Measurements from ENCODE around the gene CRTAC1. TPM values are rescaled to one million over a fixed set of nuclear protein-coding genes. Genes with fewer than 3 reads are reported as not detected.
"Not testable (repeated sequence)": the region's sequence is repeated elsewhere in the genome, so short reads cannot be mapped to it uniquely, and the experiment has no call there.

CRTAC1 gene
- total RNA-seq, 2 experiments from 2014 or later: not detected

- Mint-ChIP-seq H3K9me3 (no peaks in the 10 kb centered on the region), H3K4me3 (no peak overlapping the region), H3K36me3 (ENCODE audit: low read depth) (no peaks in the 10 kb centered on the region), H3K4me1 (peaks cover 13% of the 10 kb centered on the region), H3K27me3 (peaks cover 9% of the 10 kb centered on the region), H3K27ac (no peak overlapping the region)
- CTCF ChIA-PET: interaction anchor here (0.6 to 1.4 kb wide), 4 partner anchors 10 to 203 kb away, joined by 3 to 4 read pairs (median 3); no protein-coding TSS in a partner anchor
- POLR2A ChIA-PET: no interaction called here
- DNase-seq: no peak
Measured at GRCh38 chr10:97842656-97843280, 187.7 kb downstream of the CRTAC1 start.

GRCh38 chr10:97842114-97842513 lies 188.3 kb downstream of the CRTAC1 start:
- DNase-seq; H3K9me3 Mint-ChIP-seq; H3K36me3 Mint-ChIP-seq (ENCODE audit: low read depth); H3K27me3 Mint-ChIP-seq; POLR2A ChIA-PET; H3K4me3 Mint-ChIP-seq; H3K27ac Mint-ChIP-seq; CTCF ChIA-PET: not testable (repeated sequence)
- peaks cover 13% of the 10 kb centered on the region for H3K4me1 Mint-ChIP-seq

GRCh38 chr10:97841166-97841565 lies 189.3 kb downstream of the CRTAC1 start:
- H3K36me3 Mint-ChIP-seq (ENCODE audit: low read depth); DNase-seq; CTCF ChIA-PET; H3K4me3 Mint-ChIP-seq; H3K9me3 Mint-ChIP-seq; H3K27ac Mint-ChIP-seq; POLR2A ChIA-PET: not testable (repeated sequence)
- peaks cover 13% of the 10 kb centered on the region for H3K4me1 Mint-ChIP-seq
- peaks cover 12% of the 10 kb centered on the region for H3K27me3 Mint-ChIP-seq

DNA sequence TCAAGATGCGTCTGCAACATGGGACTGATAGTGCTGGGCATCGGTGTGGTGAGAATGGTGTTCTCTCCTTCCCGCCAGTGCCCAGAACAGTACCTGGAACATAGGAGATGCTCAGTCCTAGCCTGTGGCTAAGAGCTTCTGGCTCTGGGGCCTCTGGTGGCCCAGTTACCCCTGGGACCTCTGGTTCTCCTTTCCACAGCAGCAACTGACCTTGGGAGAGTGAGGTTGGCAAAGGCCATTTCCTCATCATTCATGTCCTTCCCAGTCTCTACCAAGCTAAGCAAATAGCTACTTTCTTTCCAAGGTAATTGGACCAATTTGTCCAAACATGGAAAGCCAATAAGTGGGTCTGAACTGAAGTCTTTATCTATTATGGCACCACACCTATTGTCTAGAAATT lies 192.3 kb downstream of the CRTAC1 start:
- ChIA-PET CTCF (interaction anchor here (0.6 kb wide), 1 partner anchor 510 kb away, joined by 3 read pairs; no protein-coding TSS in a partner anchor), POLR2A (no interaction called here)
- peaks cover 7% of the 10 kb centered on the region for H3K9me3 Mint-ChIP-seq
- H3K36me3 Mint-ChIP-seq (ENCODE audit: low read depth): peaks cover 2% of the 10 kb centered on the region
- H3K4me1 Mint-ChIP-seq: peaks cover 13% of the 10 kb centered on the region
- H3K27ac Mint-ChIP-seq: no peak overlapping the region
- DNase-seq: no peak
- H3K4me3 Mint-ChIP-seq: no peak overlapping the region
- peaks cover 8% of the 10 kb centered on the region for H3K27me3 Mint-ChIP-seq

GRCh38 chr10:97836446-97836845 lies 194.0 kb downstream of the CRTAC1 start:
- no peak overlapping the region for H3K4me3 Mint-ChIP-seq
- H3K9me3 Mint-ChIP-seq: peaks cover 7% of the 10 kb centered on the region
- ChIA-PET POLR2A (no interaction called here), CTCF (no interaction called here)
- peaks cover 9% of the 10 kb centered on the region for H3K27me3 Mint-ChIP-seq
- H3K27ac Mint-ChIP-seq: no peak overlapping the region
- peaks cover 2% of the 10 kb centered on the region for H3K36me3 Mint-ChIP-seq (ENCODE audit: low read depth)
- H3K4me1 Mint-ChIP-seq: peaks cover 9% of the 10 kb centered on the region
- no peak for DNase-seq

DNA sequence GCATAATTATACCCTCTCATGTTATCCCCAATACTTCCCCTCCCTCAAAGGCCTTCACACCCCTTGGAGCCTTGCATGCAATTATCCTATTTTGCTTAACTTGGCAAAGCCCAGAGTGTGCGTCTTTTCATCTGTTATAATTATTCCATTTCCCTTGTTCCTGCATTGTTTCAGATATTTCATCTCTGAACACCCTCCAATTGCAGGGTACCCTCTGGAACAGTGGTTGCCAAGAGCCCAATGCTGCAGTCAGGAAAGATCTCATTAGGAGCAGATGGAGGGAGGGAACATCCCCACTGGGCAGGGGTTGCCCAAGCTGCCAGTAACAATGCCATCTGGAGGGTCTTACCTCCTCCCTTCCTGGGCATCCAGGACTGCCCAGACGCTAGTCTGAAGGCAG lies 199.2 kb downstream of the CRTAC1 start:
- POLR2A ChIA-PET: no interaction called here

DNA sequence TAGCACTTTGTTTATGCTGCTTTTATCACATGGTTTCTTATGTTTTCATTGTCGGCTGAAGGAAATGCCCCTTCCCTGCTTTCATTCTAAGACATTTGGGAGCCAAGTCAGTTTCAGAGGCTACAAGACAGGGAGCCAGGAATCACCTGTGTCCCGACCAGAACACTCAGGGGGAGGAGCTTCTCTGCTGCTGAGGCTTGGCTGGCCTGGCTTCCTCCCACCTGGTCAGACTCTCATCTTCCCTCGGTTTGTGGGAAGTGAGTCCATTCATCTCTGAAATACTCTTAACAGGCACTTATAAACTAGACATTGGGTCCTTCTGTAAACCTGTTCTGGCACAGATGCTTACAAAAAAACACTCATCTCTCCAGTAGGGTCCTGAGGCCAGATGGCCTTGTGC lies 200.4 kb downstream of the CRTAC1 start:
- peak overlapping the region; percentile 54 for H3K27ac Mint-ChIP-seq

More for the DNA sequence above, 199.2 kb downstream of the CRTAC1 start:
- CTCF ChIA-PET: interaction anchor here (1.0 to 1.1 kb wide), 2 partner anchors 10 to 15 kb away, joined by 3 to 6 read pairs; no protein-coding TSS in a partner anchor
- H3K4me3 Mint-ChIP-seq: no peak overlapping the region
- H3K9me3 Mint-ChIP-seq: peaks cover 2% of the 10 kb centered on the region
- H3K27ac Mint-ChIP-seq: no peak overlapping the region
- H3K36me3 Mint-ChIP-seq (ENCODE audit: low read depth): no peaks in the 10 kb centered on the region
- no peak for DNase-seq
- peaks cover 5% of the 10 kb centered on the region for H3K27me3 Mint-ChIP-seq
- H3K4me1 Mint-ChIP-seq: peaks cover 32% of the 10 kb centered on the region

GRCh38 chr10:97828721-97829120 lies 201.7 kb downstream of the CRTAC1 start:
- no peaks in the 10 kb centered on the region for H3K36me3 Mint-ChIP-seq (ENCODE audit: low read depth)
- no peaks in the 10 kb centered on the region for H3K9me3 Mint-ChIP-seq
- POLR2A ChIA-PET: no interaction called here
- CTCF ChIA-PET: interaction anchor here (0.6 to 1.0 kb wide), 2 partner anchors 32 to 36 kb away, joined by 3 to 4 read pairs; no protein-coding TSS in a partner anchor
- DNase-seq: peak; percentile 25
- peak overlapping the region; percentile 87 for H3K27ac Mint-ChIP-seq
- H3K4me3 Mint-ChIP-seq: no peak overlapping the region
- H3K4me1 Mint-ChIP-seq: peaks cover 32% of the 10 kb centered on the region
- peaks cover 5% of the 10 kb centered on the region for H3K27me3 Mint-ChIP-seq

More for the DNA sequence above, 200.4 kb downstream of the CRTAC1 start:
- Mint-ChIP-seq H3K4me3 (no peak overlapping the region), H3K36me3 (ENCODE audit: low read depth) (no peaks in the 10 kb centered on the region), H3K9me3 (no peaks in the 10 kb centered on the region), H3K4me1 (peaks cover 32% of the 10 kb centered on the region), H3K27me3 (peaks cover 5% of the 10 kb centered on the region)
- DNase-seq: no peak
- ChIA-PET CTCF (interaction anchor here (0.7 to 1.1 kb wide), 2 partner anchors 9 to 18 kb away, joined by 3 to 6 read pairs; no protein-coding TSS in a partner anchor), POLR2A (no interaction called here)

DNA sequence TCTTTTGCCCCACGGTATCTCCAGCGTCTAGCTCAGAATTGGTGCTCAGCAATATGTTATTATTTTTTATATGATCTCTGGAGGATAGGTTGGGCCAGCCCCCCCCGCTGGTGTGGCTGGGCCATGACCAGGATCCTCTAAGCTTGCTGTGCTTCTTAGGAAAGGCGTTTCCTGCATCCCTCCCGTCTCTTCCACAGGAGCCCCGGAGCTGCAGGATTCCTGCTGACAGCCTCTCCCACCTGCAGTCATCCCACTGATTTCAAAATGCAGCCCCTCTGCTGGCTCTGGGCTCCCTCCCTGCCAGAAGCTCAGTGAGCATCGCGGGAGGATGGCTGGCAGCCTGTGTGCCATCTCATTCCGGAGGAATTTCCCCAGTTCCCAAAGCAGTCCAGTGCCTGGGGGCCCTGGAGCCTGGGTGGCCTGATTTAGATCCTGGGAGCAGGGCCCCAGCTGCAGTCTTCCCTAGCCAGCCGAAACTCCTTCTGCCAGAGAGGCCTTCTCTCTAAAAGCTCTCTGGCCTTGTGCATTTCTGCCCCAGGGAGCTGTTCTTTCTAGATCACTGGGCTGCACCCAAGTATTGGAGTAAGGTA lies 202.6 kb downstream of the CRTAC1 start:
- Mint-ChIP-seq H3K36me3 (ENCODE audit: low read depth) (no peaks in the 10 kb centered on the region), H3K27me3 (peaks cover 5% of the 10 kb centered on the region), H3K9me3 (no peaks in the 10 kb centered on the region), H3K4me1 (peaks cover 32% of the 10 kb centered on the region), H3K4me3 (no peak overlapping the region), H3K27ac (peak overlapping the region; percentile 87)
- no peak for DNase-seq
- POLR2A ChIA-PET: interaction anchor here (0.6 kb wide), 1 partner anchor 116 kb away, joined by 3 read pairs; no protein-coding TSS in a partner anchor
- CTCF ChIA-PET: interaction anchor here (0.9 to 1.2 kb wide), 2 partner anchors 34 to 42 kb away, joined by 3 read pairs; no protein-coding TSS in a partner anchor

GRCh38 chr10:97826892-97827291 lies 203.5 kb downstream of the CRTAC1 start:
- ChIA-PET CTCF (interaction anchor here (1.2 to 1.8 kb wide), 2 partner anchors 18 to 34 kb away, joined by 3 to 5 read pairs; no protein-coding TSS in a partner anchor), POLR2A (no interaction called here)
- H3K4me1 Mint-ChIP-seq: peaks cover 32% of the 10 kb centered on the region
- no peak for DNase-seq
- no peak overlapping the region for H3K27ac Mint-ChIP-seq
- peaks cover 3% of the 10 kb centered on the region for H3K27me3 Mint-ChIP-seq
- no peaks in the 10 kb centered on the region for H3K9me3 Mint-ChIP-seq
- no peaks in the 10 kb centered on the region for H3K36me3 Mint-ChIP-seq (ENCODE audit: low read depth)
- no peak overlapping the region for H3K4me3 Mint-ChIP-seq

DNA sequence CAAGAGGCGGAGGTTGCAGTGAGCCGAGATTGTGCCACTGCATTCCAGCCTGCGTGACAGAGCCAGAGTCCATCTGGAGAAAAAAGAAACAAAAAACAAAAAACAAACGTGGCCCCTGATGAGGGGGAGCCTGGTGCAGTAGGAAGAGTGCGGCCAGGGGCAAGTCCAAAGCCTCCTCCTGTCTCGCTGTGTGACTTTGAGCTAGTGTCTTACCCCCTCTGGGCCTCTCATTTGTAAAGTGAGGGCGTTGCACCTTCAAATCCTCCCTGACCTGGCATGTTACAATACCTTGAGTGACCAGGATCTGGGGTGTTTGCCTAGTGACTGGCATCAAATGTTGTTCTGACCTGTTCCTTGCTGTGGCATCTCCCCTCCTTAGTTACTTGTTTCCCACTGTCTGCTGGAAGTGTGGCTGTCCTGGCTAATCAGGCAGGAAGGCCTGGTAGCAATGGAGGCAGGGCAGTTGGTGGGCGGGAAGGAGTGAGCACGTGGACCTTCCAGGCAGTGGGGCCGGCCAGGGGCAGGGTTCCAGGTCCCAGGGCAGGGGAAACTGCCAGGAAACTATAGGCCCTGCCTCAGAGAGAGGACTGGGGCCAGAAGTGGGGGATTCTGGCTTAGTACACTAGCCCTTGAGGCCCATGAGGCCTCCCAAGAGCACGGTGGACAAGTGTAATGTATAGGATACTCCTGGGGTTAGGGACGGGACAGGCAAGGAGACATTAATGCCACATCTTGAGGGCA lies 205.2 kb downstream of the CRTAC1 start:
- peaks cover 2% of the 10 kb centered on the region for H3K27me3 Mint-ChIP-seq
- POLR2A ChIA-PET: no interaction called here
- CTCF ChIA-PET: interaction anchor here (0.7 to 1.8 kb wide), 2 partner anchors 14 to 20 kb away, joined by 4 to 5 read pairs; no protein-coding TSS in a partner anchor
- no peaks in the 10 kb centered on the region for H3K9me3 Mint-ChIP-seq
- H3K27ac Mint-ChIP-seq: no peak overlapping the region
- DNase-seq: no peak
- H3K4me1 Mint-ChIP-seq: peaks cover 26% of the 10 kb centered on the region
- no peaks in the 10 kb centered on the region for H3K36me3 Mint-ChIP-seq (ENCODE audit: low read depth)
- no peak overlapping the region for H3K4me3 Mint-ChIP-seq

DNA sequence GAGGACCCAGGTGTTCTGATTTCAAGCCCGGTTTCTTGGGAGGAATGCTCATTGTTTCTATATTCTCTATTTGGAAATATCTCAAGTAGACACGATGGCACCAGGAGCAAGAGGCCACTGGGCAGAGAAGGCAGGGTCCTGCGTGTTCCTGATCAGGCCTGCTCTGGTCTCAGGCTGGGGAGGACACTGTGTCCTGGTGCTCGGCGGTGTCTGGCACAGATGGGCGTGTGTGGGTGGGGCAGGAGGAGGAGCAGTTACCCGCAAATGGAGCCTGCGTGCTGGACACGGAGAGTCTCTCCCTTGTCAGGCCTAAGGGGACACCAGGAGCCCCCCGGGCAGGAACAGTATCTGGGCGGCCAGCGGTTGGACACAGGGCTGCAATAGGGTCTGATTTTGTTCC lies 206.7 kb downstream of the CRTAC1 start:
- ChIA-PET CTCF (no interaction called here), POLR2A (no interaction called here)
- H3K27ac Mint-ChIP-seq: no peak overlapping the region
- H3K27me3 Mint-ChIP-seq: peaks cover 6% of the 10 kb centered on the region
- DNase-seq: no peak
- no peaks in the 10 kb centered on the region for H3K9me3 Mint-ChIP-seq
- no peaks in the 10 kb centered on the region for H3K36me3 Mint-ChIP-seq (ENCODE audit: low read depth)
- peaks cover 12% of the 10 kb centered on the region for H3K4me1 Mint-ChIP-seq
- H3K4me3 Mint-ChIP-seq: no peak overlapping the region

- POLR2A ChIA-PET: no interaction called here
- CTCF ChIA-PET: interaction anchor here (1.0 to 1.8 kb wide), 2 partner anchors 8 to 12 kb away, joined by 3 to 6 read pairs; no protein-coding TSS in a partner anchor
- Mint-ChIP-seq H3K36me3 (ENCODE audit: low read depth) (no peaks in the 10 kb centered on the region), H3K4me1 (no peaks in the 10 kb centered on the region), H3K27ac (no peak overlapping the region), H3K4me3 (no peak overlapping the region), H3K9me3 (no peaks in the 10 kb centered on the region), H3K27me3 (peaks cover 7% of the 10 kb centered on the region)
- DNase-seq: no peak
Measured at GRCh38 chr10:97822261-97822687, 208.1 kb downstream of the CRTAC1 start.
